ENCODE data around the gene IMPACT. TPM values are rescaled to one million over a fixed set of nuclear protein-coding genes. Genes with fewer than 3 reads are reported as not detected.

The IMPACT gene
- total and polyA plus RNA-seq, 2 of the 8 experiments (the other 6 are each of a cell fraction or from before 2014, with no cell fraction given) = 31.1 to 44.6 TPM

- Histone ChIP-seq H2BK15ac (ENCODE audit: low read length) (no peak overlapping the region), H3K27me3 (replicated peaks in 1 of 4; ENCODE audit: control insufficient read depth in 3 of 4, extremely low read depth in 1 of 4, insufficient read depth in 3 of 4, low read length in 3 of 4) (no peaks in the 10 kb centered on the region; a peak in 1 of 7 replicates), H3K4me3 (ENCODE audit: extremely low read depth in 1 of 4, insufficient read depth in 2 of 4, low read depth in 3 of 4, low read length in 4 of 4) (no peak overlapping the region), H2AK5ac (ENCODE audit: low read depth, low read length) (no peak overlapping the region), H3K9ac (replicated peaks in 1 of 4; ENCODE audit: extremely low read depth in 1 of 4, low read depth in 3 of 4, low read length in 3 of 4) (no peak overlapping the region), H3K14ac (ENCODE audit: insufficient read length) (no peak overlapping the region), H3K79me1 (ENCODE audit: low read depth, low read length) (peaks cover 3% of the 10 kb centered on the region; the same call in 1 of the 2 replicates), H3K18ac (ENCODE audit: extremely low read depth, low read length) (no peak overlapping the region), H4K8ac (ENCODE audit: extremely low read depth, insufficient read depth, low read length) (no peak overlapping the region), H4K91ac (replicated peaks; ENCODE audit: insufficient read length, low read length) (no peak overlapping the region), H4K5ac (ENCODE audit: insufficient read length, low read depth, low read length) (no peak overlapping the region), H2BK20ac (ENCODE audit: low read length) (no peak overlapping the region; the same call in 1 of the 2 replicates), H4K20me1 (replicated peaks in 1 of 2; ENCODE audit: control insufficient read depth in 1 of 2, insufficient read depth in 2 of 2, low read length in 2 of 2) (no peaks in the 10 kb centered on the region), H2AFZ (ENCODE audit: low read length) (no peak overlapping the region), H2BK5ac (ENCODE audit: low read depth, low read length) (no peak overlapping the region), H3K36me3 (ENCODE audit: control insufficient read depth in 2 of 4, insufficient read depth in 4 of 4, low read length in 3 of 4) (no peaks in the 10 kb centered on the region), H3K4me1 (replicated peaks in 1 of 4; ENCODE audit: control insufficient read depth in 3 of 4, insufficient read depth in 4 of 4, low read length in 3 of 4) (peaks cover 4 to 9% (median 6%) of the 10 kb centered on the region in 4 experiments; a peak in 6 of 7 replicates), H3K23me2 (ENCODE audit: low read depth, low read length) (peaks cover 8% of the 10 kb centered on the region), H3K23ac (ENCODE audit: insufficient read length) (no peak overlapping the region), H3K4me2 (ENCODE audit: insufficient read depth in 1 of 2, low read depth in 2 of 2, low read length in 2 of 2) (no peak overlapping the region), H3K79me2 (ENCODE audit: control insufficient read depth in 1 of 2, insufficient read depth in 2 of 2, low read length in 2 of 2) (peaks cover 0 to 18% of the 10 kb centered on the region in 2 experiments; a peak in 3 of 4 replicates), H2BK12ac (ENCODE audit: low read depth, low read length) (no peak overlapping the region), H3K56ac (replicated peaks; ENCODE audit: insufficient read length, low read depth, low read length) (no peak overlapping the region), H3K27ac (ENCODE audit: low read depth, low read length) (no peak overlapping the region), H3K9me3 (ENCODE audit: insufficient read depth in 2 of 2, low read depth in 1 of 2, low read length in 1 of 2) (no peaks in the 10 kb centered on the region), H3K4ac (replicated peaks; ENCODE audit: insufficient read length, low read depth, low read length) (no peak overlapping the region), H2BK120ac (replicated peaks; ENCODE audit: low read depth, low read length) (no peak overlapping the region)
- ChIA-PET CTCF (ENCODE audit: partially characterized antibody) (interaction anchor here (0.6 to 2.2 kb wide), 5 partner anchors 12 to 1465 kb away, joined by 3 to 12 read pairs (median 5); no protein-coding TSS in a partner anchor), POLR2A (ENCODE audit: partially characterized antibody) (interaction anchor here (1.5 to 2.2 kb wide), 2 partner anchors 22 to 26 kb away, joined by 3 to 8 read pairs; partner anchors contain the start of gene IMPACT)
- DNase-seq (ENCODE audit: low read depth in 1 of 2, low spot score in 2 of 2) (no peak), FAIRE-seq (no peak)
- 80% methylated on average over 2 of the region's 2 CpGs; no CpG with 5 or more reads in 1 of the 2 experiments for WGBS, 2 experiments (ENCODE audit: extremely low coverage in 1 of 2, insufficient coverage in 1 of 2, insufficient read length in 1 of 2, insufficient replicate concordance in 2 of 2, low coverage in 1 of 2, low lambda C conversion rate in 2 of 2, missing lambda C conversion rate in 1 of 2)
These were observed 25.9 kb upstream of the IMPACT start for GRCh38 chr18:24400587-24400986.

Measured in H1 (cell line).